Stomach (tissue), 9 donors: Measurements from ENCODE around the gene COX4I2. TPM values are rescaled to one million over a fixed set of nuclear protein-coding genes. Genes with fewer than 3 reads are reported as not detected.

Source experiments
- DNase-seq, 2 donors: peaks; one replicate each; pipeline versions ENCODE4 v3.0.0 to v3.0.0-alpha.2; 2013 to 2019
- H3K27ac ChIP-seq, 5 donors: fragments of 200-600 bp in 4 of 5; sonication (generic) in 4 of 5; one replicate each; pipeline ENCODE4 v1.5.1; 2013 to 2019; ENCODE audit warnings: mild to moderate bottlenecking in 1 of 5, moderate library complexity in 1 of 5
- H3K27me3 ChIP-seq, 3 donors: fragments of 200-600 bp; sonication (generic); one replicate each; pipeline ENCODE4 v1.5.1; 2017 to 2019; ENCODE audit warnings: mixed run types in 1 of 3
- H3K36me3 ChIP-seq, 4 donors: fragments of 200-600 bp; sonication (generic); 1 replicate in 3 of 4; 2 replicates in 1 of 4; pipeline ENCODE4 v1.5.1; 2016 to 2019
- H3K4me1 ChIP-seq, 4 donors: fragments of 200-600 bp; sonication (generic); one replicate each; pipeline ENCODE4 v1.5.1; 2016 to 2019
- H3K4me3 ChIP-seq, 4 donors: fragments of 200-600 bp; sonication (generic) in 3 of 4; one replicate each; pipeline ENCODE4 v1.5.1; 2016 to 2019; ENCODE audit warnings: mild to moderate bottlenecking in 1 of 4
- H3K9me3 ChIP-seq, 4 donors: fragments of 200-600 bp; sonication (generic); one replicate each; pipeline ENCODE4 v1.5.1; 2016 to 2019
- CTCF ChIP-seq, 7 experiments: fragments of 450-650 bp in 4 of 7; fragments of 200-600 bp in 3 of 7; sonication (generic) in 3 of 7; IDR thresholded peaks; one replicate each; pipeline ENCODE4 v1.5.1; 2016 to 2019; ENCODE audit warnings: antibody characterized with exemption in 7 of 7, control low read depth in 2 of 7, mild to moderate bottlenecking in 1 of 7
- EP300 ChIP-seq: sonication (generic); formaldehyde crosslinking; IDR thresholded peaks from one replicate; pipeline ENCODE4 v1.6.1; 2017; ENCODE audit warnings: antibody characterized with exemption
- POLR2A ChIP-seq, 4 donors: fragments of 450-650 bp; IDR thresholded peaks; one replicate each; pipeline ENCODE4 v1.6.1; 2016; ENCODE audit warnings: antibody characterized with exemption in 4 of 4, control low read depth in 2 of 4, mild to moderate bottlenecking in 1 of 4, moderate library complexity in 1 of 4
- POLR2AphosphoS5 ChIP-seq, 3 donors: sonication (generic); formaldehyde crosslinking; IDR thresholded peaks; one replicate each; pipeline ENCODE4 v1.6.1; 2016; ENCODE audit warnings: antibody characterized with exemption in 3 of 3
- WGBS, 5 donors: extraction: QIAGEN DNeasy Blood & Tissue Kit in 3 of 5; methylation state at CpG; one replicate each; pipeline versions ENCODE4 v1.1.5 to v1.1.7; 2013 to 2018; 5-methylcytosine and 5-hydroxymethylcytosine counted together
- intact Hi-C: fragments of 100-400 bp; cut with DNase I; formaldehyde crosslinking; loops from one replicate; pipeline ENCODE4 v1.15.1; 2023; ENCODE audit warnings: low total_unique reads
- polyA plus RNA-seq, 3 donors: library from polyadenylated mRNA; stranded (reverse); fragments of 200-250 nt; gene quantifications; one replicate each; pipeline ENCODE4 v1.2.3, GENCODE V29; 2013
- total RNA-seq, 5 donors: library from RNA; depleted of rRNA; stranded (reverse); fragments of >200 nt; gene quantifications; one replicate each; pipeline versions ENCODE4 v1.1.0 to v1.2.3, GENCODE V29; 2014 to 2016
- donor health status: healthy with polysubstance abuse.
- donor health status: Bipolar disorder and iron deficiency.
- donor health status: healthy.

COX4I2 gene
- total and polyA plus RNA-seq, 8 donors: 1.8 to 6.7 (median 4.2) TPM; not detected in 3

- DNase-seq: peak; percentile 95 to 98
- TF ChIP-seq CTCF (IDR thresholded peaks at IDR 0.05): no peak
- TF ChIP-seq EP300: no peak
- TF ChIP-seq POLR2A (IDR thresholded peaks at IDR 0.05): peak in 2 of 4 donors; percentile 52 to 94
- TF ChIP-seq POLR2AphosphoS5 (IDR thresholded peaks at IDR 0.05): peak; percentile 89 to 99 (median 99)
- H3K4me1 ChIP-seq: peaks cover 32 to 73% (median 71%) of the 10 kb centered on the region in 4 donors
- H3K27me3 ChIP-seq: peaks cover 0 to 18% (median 5%) of the 10 kb centered on the region in 3 donors
- 0 to 1% (median 1%) methylated on average over 49 to 74 of the region's 74 CpGs for WGBS, 5 donors
- intact Hi-C loops: no loop called here
- peak within 1 kb of the TSS; percentile 57 to 85 (median 81) for H3K4me3 ChIP-seq
- peak within 1 kb of the TSS; percentile 87 to 96 (median 94) for H3K27ac ChIP-seq
- no peaks in the 10 kb centered on the region for H3K9me3 ChIP-seq
- peaks cover 0 to 3% (median 0%) of the 10 kb centered on the region in 4 donors for H3K36me3 ChIP-seq
These were observed 32.4 kb upstream of the COX4I2 start, which contains the start of gene ID1 for GRCh38 chr20:31605031-31605901. Gene ID1 (plus strand): TSS chr20:31605289. CDS start chr20:31605388, 99 bp downstream.

- DNase-seq: peak; percentile 35 to 66
- intact Hi-C loops: no loop called here
- Histone ChIP-seq H3K4me3 (peak overlapping the region; percentile 57 to 85 (median 81)), H3K27ac (peak overlapping the region; percentile 87 to 96 (median 94)), H3K4me1 (peaks cover 32 to 81% (median 77%) of the 10 kb centered on the region in 4 donors), H3K36me3 (peaks cover 0 to 3% (median 0%) of the 10 kb centered on the region in 4 donors), H3K9me3 (no peaks in the 10 kb centered on the region), H3K27me3 (peaks cover 0 to 18% (median 5%) of the 10 kb centered on the region in 3 donors)
- peak in 2 of 3 donors; percentile 43 to 58 for TF ChIP-seq POLR2AphosphoS5 (IDR thresholded peaks at IDR 0.05)
- TF ChIP-seq POLR2A (IDR thresholded peaks at IDR 0.05): peak in 1 of 4 donors; percentile 13
- no peak for TF ChIP-seq EP300
- TF ChIP-seq CTCF (IDR thresholded peaks at IDR 0.05): no peak
- WGBS, 5 donors: 3 to 13% (median 4%) methylated on average over 16 to 39 of the region's 39 CpGs
These were observed 31.6 kb upstream of the COX4I2 start for GRCh38 chr20:31605902-31606803.

- Histone ChIP-seq H3K36me3 (peaks cover 0 to 3% (median 0%) of the 10 kb centered on the region in 4 donors), H3K27ac (peak overlapping the region; percentile 75 to 96 (median 94)), H3K4me3 (peak overlapping the region; percentile 57 to 85 (median 81)), H3K4me1 (peaks cover 32 to 90% (median 82%) of the 10 kb centered on the region in 4 donors), H3K27me3 (peaks cover 0 to 18% (median 5%) of the 10 kb centered on the region in 3 donors), H3K9me3 (no peaks in the 10 kb centered on the region)
- intact Hi-C loops: no loop called here
- peak in 2 of 3 donors; percentile 39 to 70 for TF ChIP-seq POLR2AphosphoS5 (IDR thresholded peaks at IDR 0.05)
- no peak for TF ChIP-seq CTCF (IDR thresholded peaks at IDR 0.05)
- TF ChIP-seq POLR2A (IDR thresholded peaks at IDR 0.05): no peak
- 38 to 57% (median 40%) methylated on average over 5 to 8 of the region's 8 CpGs for WGBS, 5 donors
- DNase-seq: peak; percentile 55 to 88
These were observed 30.7 kb upstream of the COX4I2 start for GRCh38 chr20:31606804-31607639.
